Stimulated activated CD8-positive, alpha-beta memory T cell treated with anti-CD3 and anti-CD28 coated beads, Interleukin-7, amount 100 ng/mL, for 4 hours (primary cell): ENCODE results near the gene HVCN1.
"Not testable (repeated sequence)": the region's sequence is repeated elsewhere in the genome, so short reads cannot be mapped to it uniquely, and the experiment has no call there.

ENCODE experiments used
- DNase-seq, 2 donors: peaks; one replicate each; pipeline ENCODE4 v3.0.0-alpha.2; 2020; ENCODE audit warnings: low read depth in 2 of 2

The HVCN1 gene

GRCh38 chr12:110668480-110669192 lies 20.3 kb downstream of the HVCN1 start:
- DNase-seq, result no peak

GRCh38 chr12:110667671-110668070 lies 21.2 kb downstream of the HVCN1 start:
- DNase-seq, result no peak

- DNase-seq, result no peak
Measured at GRCh38 chr12:110666892-110667291, 22.0 kb downstream of the HVCN1 start.

GRCh38 chr12:110661337-110661972 lies 27.5 kb downstream of the HVCN1 start:
- DNase-seq, result peak; percentile 26 to 62

- DNase-seq, result no peak
Measured at GRCh38 chr12:110658878-110659277, 30.0 kb downstream of the HVCN1 start.

GRCh38 chr12:110658242-110658641 lies 30.7 kb downstream of the HVCN1 start:
- DNase-seq, result no peak

GRCh38 chr12:110657747-110658146 lies 31.2 kb downstream of the HVCN1 start:
- no peak for DNase-seq

- DNase-seq, result no peak
Measured at GRCh38 chr12:110656071-110656655, 32.8 kb downstream of the HVCN1 start.

- not testable (repeated sequence) for DNase-seq
Measured at GRCh38 chr12:110654238-110654637, 34.7 kb downstream of the HVCN1 start.

- no peak for DNase-seq
Measured at GRCh38 chr12:110649341-110649847, 39.5 kb downstream of the HVCN1 start.

GRCh38 chr12:110647631-110648040 lies 41.3 kb downstream of the HVCN1 start:
- DNase-seq, result no peak

GRCh38 chr12:110641521-110641920 lies 47.4 kb downstream of the HVCN1 start:
- DNase-seq, result no peak

GRCh38 chr12:110640275-110641025 lies 48.5 kb downstream of the HVCN1 start:
- no peak for DNase-seq

- no peak for DNase-seq
Measured at GRCh38 chr12:110639336-110640141, 49.4 kb downstream of the HVCN1 start.

GRCh38 chr12:110638796-110639195 lies 50.1 kb downstream of the HVCN1 start:
- DNase-seq, result no peak

- no peak for DNase-seq
Measured at GRCh38 chr12:110637869-110638441, 51.0 kb downstream of the HVCN1 start.

GRCh38 chr12:110636516-110636915 lies 52.4 kb downstream of the HVCN1 start:
- no peak for DNase-seq

- no peak for DNase-seq
Measured at GRCh38 chr12:110635055-110635454, 53.9 kb downstream of the HVCN1 start.

GRCh38 chr12:110627500-110628195 lies 61.3 kb downstream of the HVCN1 start:
- DNase-seq, result no peak

GRCh38 chr12:110622582-110622981 lies 66.3 kb downstream of the HVCN1 start:
- no peak for DNase-seq
